Measurements from ENCODE around the gene MFSD6. TPM values are rescaled to one million over a fixed set of nuclear protein-coding genes. Genes with fewer than 3 reads are reported as not detected.

The MFSD6 gene
- total RNA-seq, 3 donors from 2014 or later (not counting 1 experiment from before 2014, with no cell fraction given) = 36.7 to 50.5 (median 48.0) TPM

DNA sequence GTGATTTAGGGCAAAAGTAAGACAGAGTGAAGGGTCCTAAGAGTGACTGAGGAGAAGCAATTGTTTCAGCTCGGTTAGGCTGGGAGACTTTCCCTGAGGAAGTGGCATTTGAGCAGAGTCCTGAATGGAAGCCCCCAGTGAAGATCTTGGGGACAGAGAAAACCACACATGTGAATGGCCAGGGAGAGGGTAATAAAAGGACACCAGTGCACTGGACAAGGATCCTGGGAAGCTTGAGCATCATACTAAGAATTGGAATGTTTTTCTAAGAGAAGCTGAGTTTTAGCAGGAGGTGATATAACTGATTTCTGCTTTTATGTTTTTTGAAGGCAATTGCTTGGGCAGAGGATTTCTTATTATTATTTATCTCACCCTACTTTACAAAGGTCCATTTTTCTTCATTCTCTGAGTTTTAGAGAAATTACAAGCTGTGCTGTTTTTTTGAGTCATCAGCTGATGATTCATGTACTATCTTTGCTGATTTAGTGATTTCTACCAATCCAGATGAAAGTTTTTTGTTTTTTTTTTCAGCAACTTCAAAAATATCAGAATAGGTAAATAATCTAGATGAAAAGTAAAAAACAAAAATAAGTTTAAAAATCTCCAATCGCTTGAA, 43.5 kb downstream of the MFSD6 start:
- intact Hi-C loops (cut with micrococcal nuclease) = no loop called here
- DNase-seq (no peak), ATAC-seq (no peak)
- Mint-ChIP-seq H3K27ac (peak overlapping the region; percentile 3 to 58), H3K36me3 (no peaks in the 10 kb centered on the region), H3K9me3 (no peaks in the 10 kb centered on the region), H3K4me1 (peaks cover 44 to 45% of the 10 kb centered on the region in 2 donors), H3K4me3 (no peak overlapping the region), H3K27me3 (ENCODE audit: low read depth in 2 of 2) (no peaks in the 10 kb centered on the region)
- peaks cover 6% of the 10 kb centered on the region for H3K36me3 ChIP-seq (ENCODE audit: control insufficient read depth, insufficient read depth, low read length)
- H3K4me3 ChIP-seq (ENCODE audit: low read length) = no peak overlapping the region
- no peaks in the 10 kb centered on the region for H3K9me3 ChIP-seq (ENCODE audit: control insufficient read depth, insufficient read depth, low read length)
- TF ChIP-seq, protein P1, sequence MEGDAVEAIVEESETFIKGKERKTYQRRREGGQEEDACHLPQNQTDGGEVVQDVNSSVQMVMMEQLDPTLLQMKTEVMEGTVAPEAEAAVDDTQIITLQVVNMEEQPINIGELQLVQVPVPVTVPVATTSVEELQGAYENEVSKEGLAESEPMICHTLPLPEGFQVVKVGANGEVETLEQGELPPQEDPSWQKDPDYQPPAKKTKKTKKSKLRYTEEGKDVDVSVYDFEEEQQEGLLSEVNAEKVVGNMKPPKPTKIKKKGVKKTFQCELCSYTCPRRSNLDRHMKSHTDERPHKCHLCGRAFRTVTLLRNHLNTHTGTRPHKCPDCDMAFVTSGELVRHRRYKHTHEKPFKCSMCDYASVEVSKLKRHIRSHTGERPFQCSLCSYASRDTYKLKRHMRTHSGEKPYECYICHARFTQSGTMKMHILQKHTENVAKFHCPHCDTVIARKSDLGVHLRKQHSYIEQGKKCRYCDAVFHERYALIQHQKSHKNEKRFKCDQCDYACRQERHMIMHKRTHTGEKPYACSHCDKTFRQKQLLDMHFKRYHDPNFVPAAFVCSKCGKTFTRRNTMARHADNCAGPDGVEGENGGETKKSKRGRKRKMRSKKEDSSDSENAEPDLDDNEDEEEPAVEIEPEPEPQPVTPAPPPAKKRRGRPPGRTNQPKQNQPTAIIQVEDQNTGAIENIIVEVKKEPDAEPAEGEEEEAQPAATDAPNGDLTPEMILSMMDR (IDR thresholded peaks at IDR 0.05) = no peak
- no peaks in the 10 kb centered on the region for H3K4me1 ChIP-seq (ENCODE audit: control insufficient read depth, insufficient read depth, low read length)
- H3K27ac ChIP-seq (ENCODE audit: low read length) = no peak overlapping the region
- no peaks in the 10 kb centered on the region for H3K27me3 ChIP-seq (ENCODE audit: control insufficient read depth, insufficient read depth, low read length)
- WGBS (ENCODE audit: insufficient coverage) = 86% methylated on average over 2 of the region's 2 CpGs

DNA sequence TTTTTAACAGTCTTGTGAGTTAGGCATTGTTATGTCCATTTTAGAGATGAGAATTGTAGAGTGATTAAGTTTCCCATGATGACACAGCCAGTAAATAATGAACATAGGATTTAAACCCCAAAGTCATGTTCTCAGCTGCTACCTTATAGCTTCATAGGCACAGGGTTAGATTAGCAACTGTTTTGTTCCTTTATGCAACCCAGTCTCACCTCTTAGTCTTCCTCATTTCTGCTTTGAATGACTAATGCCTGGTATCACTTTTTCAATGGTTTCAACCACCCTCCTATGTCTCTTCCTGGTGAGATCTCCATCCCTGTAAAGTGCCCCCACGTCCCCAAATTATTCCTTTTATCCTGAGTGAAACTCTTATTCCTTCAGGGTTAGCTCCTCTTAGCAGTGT, 44.3 kb downstream of the MFSD6 start:
- WGBS (ENCODE audit: insufficient coverage) = 100% methylated on average over 1 of the region's 1 CpG
- TF ChIP-seq, protein P1 (IDR thresholded peaks at IDR 0.05) = no peak
- Histone ChIP-seq H3K27ac (ENCODE audit: low read length) (no peak overlapping the region), H3K36me3 (ENCODE audit: control insufficient read depth, insufficient read depth, low read length) (peaks cover 11% of the 10 kb centered on the region), H3K27me3 (ENCODE audit: control insufficient read depth, insufficient read depth, low read length) (no peaks in the 10 kb centered on the region), H3K4me1 (ENCODE audit: control insufficient read depth, insufficient read depth, low read length) (no peaks in the 10 kb centered on the region), H3K9me3 (ENCODE audit: control insufficient read depth, insufficient read depth, low read length) (no peaks in the 10 kb centered on the region), H3K4me3 (ENCODE audit: low read length) (no peak overlapping the region)
- Mint-ChIP-seq H3K27ac (peak overlapping the region; percentile 0 to 2), H3K9me3 (no peaks in the 10 kb centered on the region), H3K36me3 (no peaks in the 10 kb centered on the region), H3K27me3 (ENCODE audit: low read depth in 2 of 2) (no peaks in the 10 kb centered on the region), H3K4me1 (peaks cover 44 to 46% of the 10 kb centered on the region in 2 donors), H3K4me3 (no peak overlapping the region)
- ATAC-seq (no peak), DNase-seq (no peak)
- intact Hi-C loops (cut with micrococcal nuclease) = no loop called here

DNA sequence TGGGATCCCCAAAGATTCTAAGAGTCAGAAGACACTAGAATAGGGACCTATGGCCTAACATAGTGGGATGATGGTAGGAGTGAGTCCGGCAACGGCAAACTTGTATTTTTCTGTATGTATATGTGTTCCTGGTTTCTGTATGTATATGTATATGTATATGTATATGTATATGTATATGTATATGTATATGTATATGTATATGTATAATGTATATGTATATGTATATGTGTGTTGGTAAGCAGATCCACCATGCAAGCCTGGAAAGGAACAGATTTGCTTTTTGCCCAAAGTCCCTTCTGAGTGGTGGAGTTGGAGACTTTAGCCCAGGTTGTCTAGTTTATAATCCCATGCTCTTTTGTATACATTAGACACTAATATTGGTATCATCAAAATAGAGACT, 46.6 kb downstream of the MFSD6 start:
- Histone ChIP-seq H3K27ac (ENCODE audit: low read length) (no peak overlapping the region), H3K27me3 (ENCODE audit: control insufficient read depth, insufficient read depth, low read length) (no peaks in the 10 kb centered on the region), H3K9me3 (ENCODE audit: control insufficient read depth, insufficient read depth, low read length) (no peaks in the 10 kb centered on the region), H3K4me1 (ENCODE audit: control insufficient read depth, insufficient read depth, low read length) (no peaks in the 10 kb centered on the region), H3K4me3 (ENCODE audit: low read length) (no peak overlapping the region), H3K36me3 (ENCODE audit: control insufficient read depth, insufficient read depth, low read length) (peaks cover 13% of the 10 kb centered on the region)
- no peak overlapping the region for H3K4me3 Mint-ChIP-seq
- WGBS (ENCODE audit: insufficient coverage) = 100% methylated on average over 2 of the region's 2 CpGs
- H3K4me1 Mint-ChIP-seq = peaks cover 55 to 56% of the 10 kb centered on the region in 2 donors
- intact Hi-C loops (cut with micrococcal nuclease) = no loop called here
- DNase-seq (no peak), ATAC-seq (no peak)
- no peaks in the 10 kb centered on the region for H3K36me3 Mint-ChIP-seq
- H3K27me3 Mint-ChIP-seq (ENCODE audit: low read depth in 2 of 2) = no peaks in the 10 kb centered on the region
- TF ChIP-seq, protein P1 (IDR thresholded peaks at IDR 0.05) = no peak
- no peaks in the 10 kb centered on the region for H3K9me3 Mint-ChIP-seq
- H3K27ac Mint-ChIP-seq = no peak overlapping the region

Measured in natural killer cell (primary cell).